ENCODE measurements around the gene SLC8B1.
A peak's percentile ranks its signal among the peaks of the same experiment; 100 is the strongest.

The SLC8B1 gene

GRCh38 chr12:113329022-113329790 is 5.7 kb downstream of the SLC8B1 start:
- DNase-seq (ENCODE audit: low read depth, low spot score): no peak
- H3K4me3 ChIP-seq (ENCODE audit: low read length): no peak overlapping the region

GRCh38 chr12:113328368-113328889 is 6.5 kb downstream of the SLC8B1 start:
- DNase-seq (ENCODE audit: low read depth, low spot score): no peak
- H3K4me3 ChIP-seq (ENCODE audit: low read length): no peak overlapping the region

- no peak overlapping the region for H3K4me3 ChIP-seq (ENCODE audit: low read length)
- no peak for DNase-seq (ENCODE audit: low read depth, low spot score)
These were observed 8.0 kb downstream of the SLC8B1 start for GRCh38 chr12:113326775-113327395.

- DNase-seq (ENCODE audit: low read depth, low spot score): no peak
These were observed 9.0 kb downstream of the SLC8B1 start for GRCh38 chr12:113325916-113326315.

DNA sequence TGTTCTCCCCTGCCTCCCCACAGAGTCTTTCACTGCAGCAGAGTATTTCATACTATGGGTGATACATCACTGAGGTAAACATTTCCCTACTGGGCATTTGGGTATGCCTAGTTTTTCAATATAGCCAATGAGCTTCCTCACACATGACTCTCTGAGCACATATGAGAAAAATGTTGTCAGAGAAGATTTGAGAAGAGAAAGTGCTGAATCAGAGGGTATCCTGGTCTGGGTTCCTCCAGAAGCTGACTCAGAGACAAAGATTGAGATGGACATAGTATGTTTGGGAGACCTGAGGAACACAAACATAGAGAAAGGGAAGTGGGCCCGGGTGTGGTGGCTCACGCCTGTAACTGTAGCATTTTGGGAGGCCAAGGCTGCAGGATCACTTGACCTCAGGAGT is 12.6 kb downstream of the SLC8B1 start:
- H3K4me3 ChIP-seq (ENCODE audit: low read length): no peak overlapping the region
- no peak for DNase-seq (ENCODE audit: low read depth, low spot score)

More at GRCh38 chr12:113325916-113326315, 9.0 kb downstream of the SLC8B1 start:
- H3K4me3 ChIP-seq (ENCODE audit: low read length): no peak overlapping the region

DNA sequence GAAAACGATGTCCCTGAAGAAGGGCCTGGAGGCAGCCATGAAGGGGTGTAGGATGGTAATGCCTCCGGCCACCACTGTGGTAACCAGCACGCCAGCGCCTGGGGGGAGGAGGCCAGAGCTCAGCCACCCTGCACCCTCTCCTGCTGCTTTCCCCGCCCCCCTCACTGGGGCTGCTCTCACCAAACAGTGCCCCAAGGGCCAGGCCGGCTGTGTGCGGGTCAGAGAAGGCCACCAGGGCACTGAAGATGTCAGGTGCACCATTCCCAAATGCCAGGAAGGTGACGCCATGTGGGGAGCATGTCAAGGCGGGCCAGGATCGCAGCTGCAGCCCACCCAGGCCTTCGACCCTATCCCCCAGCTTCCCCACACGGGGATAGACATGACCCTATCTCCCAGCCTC is 14.5 kb downstream of the SLC8B1 start:
- H3K4me3 ChIP-seq (ENCODE audit: low read length): no peak overlapping the region
- no peak for DNase-seq (ENCODE audit: low read depth, low spot score)

GRCh38 chr12:113318900-113319628 is 15.8 kb downstream of the SLC8B1 start:
- DNase-seq (ENCODE audit: low read depth, low spot score): no peak
- no peak overlapping the region for H3K4me3 ChIP-seq (ENCODE audit: low read length)

GRCh38 chr12:113318046-113318656 is 16.8 kb downstream of the SLC8B1 start:
- no peak overlapping the region for H3K4me3 ChIP-seq (ENCODE audit: low read length)

DNA sequence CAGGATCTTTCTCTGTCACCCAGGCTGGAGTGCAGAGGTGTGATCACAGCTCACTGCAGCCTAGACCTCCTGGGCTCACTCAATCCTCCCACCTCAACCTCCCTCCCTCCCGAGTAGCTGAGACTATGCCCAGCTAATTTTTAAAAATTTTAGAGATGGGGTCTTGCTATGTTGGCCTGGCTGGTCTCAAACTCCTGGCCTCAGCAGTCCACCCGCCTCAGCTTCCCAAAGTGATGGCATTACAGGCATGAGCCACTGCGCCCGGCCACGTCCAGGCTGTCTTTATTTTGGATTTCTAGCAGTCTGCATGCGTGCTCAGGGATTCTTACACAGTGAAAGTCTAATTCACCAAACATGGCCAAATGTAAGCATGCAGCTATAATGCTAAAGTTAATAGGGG is 17.8 kb downstream of the SLC8B1 start:
- no peak for DNase-seq (ENCODE audit: low read depth, low spot score)
- no peak overlapping the region for H3K4me3 ChIP-seq (ENCODE audit: low read length)

More at GRCh38 chr12:113318046-113318656, 16.8 kb downstream of the SLC8B1 start:
- DNase-seq (ENCODE audit: low read depth, low spot score): no peak

DNA sequence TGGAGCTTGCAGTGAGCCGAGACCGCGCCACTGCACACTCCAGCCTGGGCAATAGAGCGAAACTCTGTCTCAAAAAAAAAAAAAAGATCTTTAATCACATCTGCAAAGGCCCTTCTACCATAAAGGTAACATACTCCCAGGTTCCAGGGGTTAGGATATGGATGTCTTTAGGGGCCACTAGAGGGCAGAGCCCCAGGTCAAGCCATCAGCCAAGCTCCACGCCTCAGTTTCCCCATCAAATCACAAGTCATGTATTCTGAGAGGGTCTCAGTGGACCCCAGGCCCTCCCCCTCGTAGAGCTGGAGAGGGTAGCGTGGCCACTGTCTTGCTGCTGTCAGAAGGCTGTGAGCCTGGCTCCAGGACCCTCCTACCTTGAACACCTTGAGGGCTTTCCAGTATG is 18.8 kb downstream of the SLC8B1 start:
- DNase-seq (ENCODE audit: low read depth, low spot score): no peak
- H3K4me3 ChIP-seq (ENCODE audit: low read length): no peak overlapping the region

GRCh38 chr12:113315358-113315757 is 19.6 kb downstream of the SLC8B1 start:
- no peak overlapping the region for H3K4me3 ChIP-seq (ENCODE audit: low read length)
- no peak for DNase-seq (ENCODE audit: low read depth, low spot score)

DNA sequence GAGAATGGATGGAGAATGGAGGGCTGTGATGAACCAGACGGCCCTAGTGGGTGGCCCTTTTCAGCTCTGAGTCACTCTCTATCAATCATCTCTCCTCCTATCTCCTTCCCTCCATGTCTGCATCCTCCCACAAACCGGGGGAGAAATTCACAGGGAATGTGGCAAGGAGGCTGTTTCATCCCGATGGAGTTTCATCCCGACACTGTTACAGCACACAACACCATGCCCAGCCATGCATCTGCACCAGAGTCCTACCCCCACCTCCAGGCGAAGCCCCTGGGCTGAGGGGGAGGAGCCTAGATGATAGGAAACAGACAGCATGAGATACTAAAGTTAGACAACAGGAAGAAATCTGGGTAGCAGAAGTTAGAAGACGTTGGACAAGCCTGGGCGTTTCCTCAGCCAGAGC is 20.8 kb downstream of the SLC8B1 start:
- H3K4me3 ChIP-seq (ENCODE audit: low read length): no peak overlapping the region
- no peak for DNase-seq (ENCODE audit: low read depth, low spot score)

DNA sequence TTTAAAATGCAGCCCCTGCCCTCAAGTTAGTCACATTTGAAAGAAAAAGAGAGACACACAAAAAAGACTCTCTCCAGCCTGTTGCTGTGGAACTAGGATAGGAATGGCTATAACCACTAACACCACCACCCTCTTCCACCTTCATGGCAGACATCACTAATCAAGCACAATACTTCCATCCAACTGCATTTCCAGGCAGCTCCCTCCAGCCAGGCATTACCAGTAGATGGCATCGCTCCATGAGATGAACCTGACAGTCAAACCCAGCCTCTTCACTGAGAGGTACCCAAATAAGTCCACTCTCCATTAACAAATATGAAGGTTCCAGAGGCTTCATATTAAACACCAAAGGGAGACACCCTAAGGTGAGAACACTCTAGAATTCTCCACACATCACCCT is 24.4 kb downstream of the SLC8B1 start:
- DNase-seq (ENCODE audit: low read depth, low spot score): peak; percentile 20
- no peak overlapping the region for H3K4me3 ChIP-seq (ENCODE audit: low read length)

GRCh38 chr12:113306382-113306781 is 28.5 kb downstream of the SLC8B1 start:
- no peak overlapping the region for H3K4me3 ChIP-seq (ENCODE audit: low read length)
- no peak for DNase-seq (ENCODE audit: low read depth, low spot score)

DNA sequence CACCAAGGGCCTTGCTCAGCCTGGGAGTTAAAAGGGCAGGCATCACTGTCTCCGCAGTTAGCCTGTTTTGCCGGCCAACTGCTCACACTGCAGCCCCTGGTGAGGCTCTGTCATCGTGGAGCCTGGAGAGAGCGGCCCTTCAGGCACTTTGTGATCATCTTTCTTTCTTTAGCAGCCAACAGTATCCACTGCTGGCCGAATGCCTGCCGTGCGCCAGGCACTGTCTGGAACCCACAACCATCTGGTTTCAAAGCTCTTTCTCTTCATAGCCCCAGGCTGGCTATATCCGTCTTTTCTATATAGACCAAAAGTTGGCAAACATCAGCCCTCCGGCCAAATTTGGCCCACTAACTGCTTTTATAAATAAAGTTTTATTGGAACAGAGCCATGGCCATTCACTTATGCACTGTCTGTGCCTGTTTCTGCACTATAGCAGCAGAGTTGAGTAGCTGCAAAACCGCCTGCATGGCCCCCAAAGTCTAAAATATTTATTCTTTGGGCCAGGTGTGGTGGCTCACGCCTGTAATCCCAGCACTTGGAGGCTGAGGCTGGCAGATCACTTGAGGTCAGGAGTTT is 29.5 kb downstream of the SLC8B1 start:
- no peak for DNase-seq (ENCODE audit: low read depth, low spot score)
- no peak overlapping the region for H3K4me3 ChIP-seq (ENCODE audit: low read length)

DNA sequence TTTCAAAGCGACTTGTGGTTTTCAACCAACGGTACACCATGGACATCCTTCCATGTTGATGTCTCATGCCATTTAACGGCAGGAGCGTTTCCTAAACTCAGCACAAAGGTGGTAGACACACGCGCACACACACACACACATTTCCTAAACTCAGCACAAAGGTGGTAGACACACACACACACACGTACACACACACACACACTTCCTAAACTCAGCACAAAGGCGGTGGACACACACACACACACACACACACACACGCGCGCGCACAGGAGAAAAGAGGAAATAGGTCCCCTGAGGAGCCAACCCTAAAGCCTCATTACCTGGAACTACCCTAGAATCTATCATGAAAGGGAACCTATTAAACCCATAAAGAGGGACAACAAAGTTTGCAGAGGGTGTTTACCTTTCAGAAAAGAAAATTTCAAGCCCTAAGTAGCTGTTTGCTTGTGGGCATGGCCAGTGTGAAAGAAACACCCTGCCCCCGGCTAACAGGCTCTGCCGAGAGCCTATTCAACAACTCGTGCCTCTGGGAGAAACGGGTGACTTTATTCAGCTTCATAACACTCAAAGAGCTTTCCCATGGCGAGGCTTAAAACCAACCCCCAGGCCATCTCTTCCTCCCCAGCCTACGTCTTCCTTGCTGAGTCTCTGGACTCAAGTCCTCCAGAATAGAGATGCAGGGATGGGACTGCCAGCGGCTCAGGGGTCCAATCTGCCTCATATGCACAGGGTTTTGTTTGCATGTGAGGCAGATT is 31.8 kb downstream of the SLC8B1 start:
- H3K4me3 ChIP-seq (ENCODE audit: low read length): no peak overlapping the region

GRCh38 chr12:113302466-113302865 is 32.4 kb downstream of the SLC8B1 start:
- no peak overlapping the region for H3K4me3 ChIP-seq (ENCODE audit: low read length)
- DNase-seq (ENCODE audit: low read depth, low spot score): no peak

More for the DNA sequence above, 31.8 kb downstream of the SLC8B1 start:
- DNase-seq (ENCODE audit: low read depth, low spot score): peak; percentile 11

- no peak overlapping the region for H3K4me3 ChIP-seq (ENCODE audit: low read length)
- DNase-seq (ENCODE audit: low read depth, low spot score): no peak
These were observed 33.1 kb downstream of the SLC8B1 start for GRCh38 chr12:113301811-113302210.
